DOHH2 (cell line): ENCODE results near the gene C5.
"Not testable (repeated sequence)": the region's sequence is repeated elsewhere in the genome, so short reads cannot be mapped to it uniquely, and the experiment has no call there.

Source experiments
- H3F3A ChIP-seq: fragments of 200-600 bp; sonication (generic), shearing (Covaris generic); 2 replicates; pipeline ENCODE4 v1.6.0; 2016; ENCODE audit warnings: antibody characterized with exemption, mild to moderate bottlenecking; ENCODE audit not compliant: control insufficient read depth, insufficient read depth
- H3K27ac ChIP-seq: fragments of 200-600 bp; sonication (generic); 2 replicates; pipeline ENCODE4 v1.5.1; 2014; ENCODE audit warnings: low read depth, mild to moderate bottlenecking, low read length, moderate library complexity
- H3K27me3 ChIP-seq: fragments of 200-600 bp; sonication (generic); 2 replicates; pipeline ENCODE4 v1.6.1; 2014; ENCODE audit warnings: mild to moderate bottlenecking, low read length, mixed read lengths; ENCODE audit not compliant: control insufficient read depth
- H3K36me3 ChIP-seq: fragments of 200-600 bp; sonication (generic); 2 replicates; pipeline ENCODE4 v1.6.1; 2014; ENCODE audit warnings: mild to moderate bottlenecking, low read length, moderate library complexity, mixed read lengths; ENCODE audit not compliant: control insufficient read depth
- H3K4me1 ChIP-seq: fragments of 200-600 bp; sonication (generic); 2 replicates; pipeline ENCODE4 v1.6.1; 2014; ENCODE audit warnings: mild to moderate bottlenecking, low read length, mixed read lengths; ENCODE audit not compliant: control insufficient read depth
- H3K4me2 ChIP-seq: fragments of 200-600 bp; sonication (generic); 2 replicates; pipeline ENCODE4 v1.6.0; 2014; ENCODE audit warnings: mild to moderate bottlenecking, low read length, moderate library complexity
- H3K4me3 ChIP-seq: fragments of 200-600 bp; sonication (generic); 2 replicates; pipeline ENCODE4 v1.5.1; 2014; ENCODE audit warnings: mild to moderate bottlenecking, low read length, mixed read lengths
- H3K79me2 ChIP-seq: fragments of 200-600 bp; sonication (generic); 2 replicates; pipeline ENCODE4 v1.6.1; 2014; ENCODE audit warnings: mild to moderate bottlenecking, low read length, mixed read lengths; ENCODE audit not compliant: control insufficient read depth
- H3K9me2 ChIP-seq: fragments of 200-600 bp; sonication (generic); replicated peaks from 2 replicates; pipeline ENCODE4 v1.6.1; 2014; ENCODE audit warnings: mild to moderate bottlenecking, low read length, mixed read lengths; ENCODE audit not compliant: control insufficient read depth
- H3K9me3 ChIP-seq: fragments of 200-600 bp; sonication (generic); 2 replicates; pipeline ENCODE4 v1.6.1; 2014; ENCODE audit warnings: antibody characterized with exemption, low read length, mixed read lengths; ENCODE audit not compliant: control insufficient read depth, insufficient read depth
- H4K20me1 ChIP-seq: fragments of 200-600 bp; sonication (generic); 2 replicates; pipeline ENCODE4 v1.6.0; 2014; ENCODE audit warnings: low read depth, mild to moderate bottlenecking, antibody characterized with exemption, low read length, moderate library complexity; ENCODE audit not compliant: control insufficient read depth, insufficient read depth
- CTCF ChIP-seq: fragments of 200-600 bp; sonication (generic); IDR thresholded peaks from one replicate; pipeline ENCODE4 v1.5.1; 2014; ENCODE audit warnings: antibody characterized with exemption, mild to moderate bottlenecking, low read depth, low read length; ENCODE audit not compliant: poor library complexity, severe bottlenecking
- EZH2phosphoT487 ChIP-seq: fragments of 200-600 bp; sonication (generic); IDR thresholded peaks from 2 replicates; pipeline ENCODE4 v1.6.1; 2017; ENCODE audit warnings: borderline replicate concordance, mild to moderate bottlenecking, antibody characterized with exemption, low read length, moderate library complexity, mixed read lengths

C5 gene

GRCh38 chr9:120977321-120977720, 72.8 kb downstream of the C5 start:
- Histone ChIP-seq H4K20me1 (no peaks in the 10 kb centered on the region), H3K27ac (no peak overlapping the region), H3K27me3 (no peaks in the 10 kb centered on the region), H3K36me3 (no peaks in the 10 kb centered on the region), H3K4me3 (no peak overlapping the region), H3K79me2 (no peaks in the 10 kb centered on the region), H3F3A (no peaks in the 10 kb centered on the region), H3K4me1 (peaks cover 20% of the 10 kb centered on the region), H3K9me3 (no peaks in the 10 kb centered on the region), H3K9me2 (no peaks in the 10 kb centered on the region), H3K4me2 (no peak overlapping the region)
- TF ChIP-seq EZH2phosphoT487: no peak

GRCh38 chr9:120974921-120975320, 75.2 kb downstream of the C5 start:
- H3K4me2 ChIP-seq: peak overlapping the region; percentile 4; the same call in 1 of the 2 replicates
- no peaks in the 10 kb centered on the region for H3K79me2 ChIP-seq
- TF ChIP-seq EZH2phosphoT487 (no peak), CTCF (no peak)

GRCh38 chr9:120974181-120974580, 75.9 kb downstream of the C5 start:
- Histone ChIP-seq H3K36me3 (no peaks in the 10 kb centered on the region), H3K27ac (no peak overlapping the region), H3K4me1 (peaks cover 12% of the 10 kb centered on the region), H3K9me3 (no peaks in the 10 kb centered on the region), H3K4me3 (no peak overlapping the region), H3K27me3 (no peaks in the 10 kb centered on the region), H3K9me2 (no peaks in the 10 kb centered on the region), H3K4me2 (no peak overlapping the region), H4K20me1 (no peaks in the 10 kb centered on the region), H3F3A (no peaks in the 10 kb centered on the region), H3K79me2 (no peaks in the 10 kb centered on the region)
- TF ChIP-seq CTCF (no peak), EZH2phosphoT487 (no peak)

More at GRCh38 chr9:120974921-120975320, 75.2 kb downstream of the C5 start:
- H3K27ac ChIP-seq: no peak overlapping the region
- no peaks in the 10 kb centered on the region for H3K27me3 ChIP-seq
- no peaks in the 10 kb centered on the region for H3F3A ChIP-seq
- H3K36me3 ChIP-seq: no peaks in the 10 kb centered on the region
- H3K9me3 ChIP-seq: no peaks in the 10 kb centered on the region
- no peaks in the 10 kb centered on the region for H3K9me2 ChIP-seq
- peaks cover 12% of the 10 kb centered on the region for H3K4me1 ChIP-seq
- H4K20me1 ChIP-seq: no peaks in the 10 kb centered on the region
- H3K4me3 ChIP-seq: no peak overlapping the region

GRCh38 chr9:120971938-120972337, 78.1 kb downstream of the C5 start:
- Histone ChIP-seq H3K9me3 (no peaks in the 10 kb centered on the region), H3K4me3 (no peak overlapping the region), H3K27ac (no peak overlapping the region), H4K20me1 (no peaks in the 10 kb centered on the region), H3K79me2 (no peaks in the 10 kb centered on the region), H3K36me3 (no peaks in the 10 kb centered on the region), H3F3A (no peaks in the 10 kb centered on the region), H3K9me2 (no peaks in the 10 kb centered on the region), H3K4me1 (peaks cover 12% of the 10 kb centered on the region), H3K27me3 (no peaks in the 10 kb centered on the region), H3K4me2 (no peak overlapping the region)
- TF ChIP-seq EZH2phosphoT487 (no peak), CTCF (no peak)

GRCh38 chr9:120971471-120971870, 78.6 kb downstream of the C5 start:
- H3K36me3 ChIP-seq, H3K4me2 ChIP-seq, H3F3A ChIP-seq, H3K27me3 ChIP-seq, H3K27ac ChIP-seq, H3K79me2 ChIP-seq, H3K4me3 ChIP-seq, H3K9me3 ChIP-seq, H3K9me2 ChIP-seq, H4K20me1 ChIP-seq: not testable (repeated sequence)
- peaks cover 12% of the 10 kb centered on the region for H3K4me1 ChIP-seq
